C4-2B (cell line): ENCODE data around the gene TLR3.

Source experiments
- H3K27ac ChIP-seq: fragments of 450-650 bp; 2 replicates; pipeline ENCODE4 v1.5.1; 2017
- CTCF ChIP-seq: fragments of 450-650 bp; conservative IDR thresholded peaks from 2 replicates; pipeline ENCODE4 v1.5.1; 2017; ENCODE audit warnings: mild to moderate bottlenecking
- ZFX ChIP-seq: fragments of 450-650 bp; IDR thresholded peaks from 2 replicates; pipeline ENCODE4 v1.6.1; 2017

Gene TLR3

GRCh38 chr4:186132577-186133242 lies 63.8 kb downstream of the TLR3 start:
- H3K27ac ChIP-seq, result no peak overlapping the region
- TF ChIP-seq ZFX, result no peak
- peak; percentile 35 for TF ChIP-seq CTCF

- TF ChIP-seq CTCF, result no peak
- TF ChIP-seq ZFX, result no peak
- H3K27ac ChIP-seq, result no peak overlapping the region
Observed at GRCh38 chr4:186134257-186134656, 65.3 kb downstream of the TLR3 start.

GRCh38 chr4:186134861-186135260 lies 65.9 kb downstream of the TLR3 start:
- no peak overlapping the region for H3K27ac ChIP-seq
- TF ChIP-seq ZFX, result no peak
- no peak for TF ChIP-seq CTCF

- TF ChIP-seq CTCF (peak; percentile 79), ZFX (no peak)
- H3K27ac ChIP-seq, result no peak overlapping the region
Observed at GRCh38 chr4:186137196-186137794, 68.3 kb downstream of the TLR3 start.
